K562 (cell line): Measurements from ENCODE around the gene SLC66A2. TPM values are rescaled to one million over a fixed set of nuclear protein-coding genes. Genes with fewer than 3 reads are reported as not detected.

ENCODE experiments used
- ATAC-seq: fragments of 200-7000 bp; cut with Tn5 transposase; 3 replicates; pipeline ENCODE4 v1.9.1; 2020; ENCODE audit warnings: moderate library complexity
- BruUV-seq: library from RNA; stranded (reverse); fragments of 400-500 nt; replicated peaks from 2 replicates; lab custom pipeline; 2021; lab: Mats Ljungman, UMichigan
- CTCF ChIA-PET: fragments of 300-600 bp; formaldehyde crosslinking; extraction: SDS; loops from one replicate; lab custom pipeline; 2021; ENCODE audit warnings: low intra/inter-chr PET ratio; lab: Yijun Ruan, JAX
- POLR2A ChIA-PET: fragments of 300-600, 350-650 bp; sonication (Branson Sonifier 250); formaldehyde crosslinking; extraction: SDS; loops from one replicate; lab custom pipeline; 2021; ENCODE audit warnings: antibody characterized with exemption, inconsistent platforms; lab: Yijun Ruan, JAX
- DNase-seq, 4 experiments: peaks; one replicate each; pipeline versions ENCODE4 v3.0.0 to v3.0.0-alpha.2; 2011 to 2018; ENCODE audit warnings: low spot score in 3 of 4, mixed read lengths in 3 of 4; ENCODE audit errors: extremely low read depth in 1 of 4
- FAIRE-seq: peaks from 2 replicates; lab custom pipeline; 2011; peaks lifted over from hg19 to GRCh38; lab: Jason Lieb, UNC
- H2AFZ ChIP-seq: 2 replicates; pipeline ENCODE4 v1.6.0; 2011; ENCODE audit warnings: low read depth, low read length, control low read depth, inconsistent platforms
- H3K27ac ChIP-seq: fragments of 200-600 bp; 3 replicates; pipeline ENCODE4 v1.8.0; 2011; ENCODE audit warnings: low read depth, mild to moderate bottlenecking, control low read depth, inconsistent platforms, low read length, moderate library complexity, mixed read lengths; ENCODE audit errors: extremely low read depth
- H3K27me3 ChIP-seq, 2 experiments: fragments of 300-600 bp in 1 of 2; 2 replicates in 1 of 2; 3 replicates in 1 of 2; pipeline versions ENCODE4 v1.6.0 to v1.8.0; 2011; ENCODE audit warnings: inconsistent platforms in 2 of 2, low read length in 2 of 2, mild to moderate bottlenecking in 1 of 2, mixed read lengths in 1 of 2, moderate library complexity in 1 of 2; ENCODE audit not compliant: control insufficient read depth in 2 of 2, insufficient read depth in 2 of 2
- H3K36me3 ChIP-seq: fragments of 300-600 bp; 3 replicates; pipeline ENCODE4 v1.8.0; 2011; ENCODE audit warnings: mild to moderate bottlenecking, low read length, inconsistent platforms; ENCODE audit not compliant: control insufficient read depth, insufficient read depth
- H3K4me1 ChIP-seq, 2 experiments: fragments of 200-600 bp in 1 of 2; replicated peaks in 1 of 2; 2 replicates in 1 of 2; 3 replicates in 1 of 2; pipeline versions ENCODE4 v1.5.1 to v1.8.0; 2011; ENCODE audit warnings: inconsistent platforms in 2 of 2, low read length in 2 of 2, mild to moderate bottlenecking in 1 of 2, mixed read lengths in 1 of 2, moderate library complexity in 1 of 2; ENCODE audit not compliant: control insufficient read depth in 2 of 2, insufficient read depth in 2 of 2
- H3K4me2 ChIP-seq: 2 replicates; pipeline ENCODE4 v1.6.1; 2011; ENCODE audit warnings: low read length, control low read depth, inconsistent platforms, mixed read lengths; ENCODE audit not compliant: insufficient read depth
- H3K4me3 ChIP-seq: fragments of 200-600 bp; sonication (generic), shearing (Covaris generic); 2 replicates; pipeline ENCODE4 v1.5.1; 2016; ENCODE audit warnings: control low read depth, inconsistent platforms
- H3K79me2 ChIP-seq: fragments of 200-600 bp; 3 replicates; pipeline ENCODE4 v1.8.0; 2011; ENCODE audit warnings: low read length, inconsistent platforms; ENCODE audit not compliant: control insufficient read depth, insufficient read depth
- H3K9ac ChIP-seq, 2 experiments: 2 replicates each; pipeline versions ENCODE4 v1.6.0 to v1.6.1; 2011; ENCODE audit warnings: low read depth in 2 of 2, low read length in 2 of 2, control low read depth in 1 of 2, inconsistent platforms in 1 of 2, mild to moderate bottlenecking in 1 of 2, mixed read lengths in 1 of 2; ENCODE audit not compliant: insufficient read depth in 1 of 2
- H3K9me1 ChIP-seq: one replicate; pipeline ENCODE4 v1.6.0; 2011; ENCODE audit warnings: inconsistent platforms, mild to moderate bottlenecking, low read length, moderate library complexity; ENCODE audit not compliant: control insufficient read depth, insufficient read depth
- H3K9me3 ChIP-seq: replicated peaks from 2 replicates; pipeline ENCODE4 v1.5.1; 2011; ENCODE audit warnings: low read depth, low read length, inconsistent platforms; ENCODE audit not compliant: control insufficient read depth, insufficient read depth
- H4K20me1 ChIP-seq: replicated peaks from 2 replicates; pipeline ENCODE4 v1.6.1; 2011; ENCODE audit warnings: low read length, inconsistent platforms, mixed read lengths; ENCODE audit not compliant: control insufficient read depth, insufficient read depth
- FOXP1 ChIP-seq: sonication (generic); formaldehyde crosslinking; IDR thresholded peaks from 2 replicates; pipeline ENCODE4 v1.8.0; 2022; ENCODE audit warnings: mild to moderate bottlenecking, missing genetic modification reagents
- MTA2 ChIP-seq: fragments of 450-650 bp; IDR thresholded peaks from 2 replicates; pipeline ENCODE4 v1.6.1; 2016; ENCODE audit warnings: low read depth
- PHF8 ChIP-seq: fragments of 200-600 bp; sonication (generic); IDR thresholded peaks from 2 replicates; pipeline ENCODE4 v1.6.1; 2012; ENCODE audit warnings: mixed run types, mild to moderate bottlenecking, inconsistent platforms, low read length, moderate library complexity, borderline replicate concordance
- SMAD3 ChIP-seq: fragments of 450-650 bp; formaldehyde crosslinking; conservative IDR thresholded peaks from 2 replicates; pipeline ENCODE4 v1.4.0; 2020; ENCODE audit warnings: mild to moderate bottlenecking
- ZHX1 ChIP-seq: fragments of 150-350 bp; conservative IDR thresholded peaks from 2 replicates; pipeline ENCODE4 v1.6.1; 2014; ENCODE audit warnings: low read length
- WGBS: fragments of 100-300 bp; shearing (Covaris generic); methylation state at CpG from one replicate; pipeline ENCODE4 v1.1.6; 2016; ENCODE audit warnings: low coverage, mixed read lengths; ENCODE audit not compliant: insufficient coverage; ENCODE audit errors: missing lambda C conversion rate; 5-methylcytosine and 5-hydroxymethylcytosine counted together
- in situ Hi-C: fragments of 300-500 bp; cut with MboI; formaldehyde crosslinking; loops from 4 replicates; pipeline ENCODE4 v1.15.0; 2018; ENCODE audit warnings: inconsistent platforms, mixed read lengths
- intact Hi-C: fragments of 100-400 bp; cut with micrococcal nuclease; formaldehyde crosslinking; loops from 2 replicates; pipeline ENCODE4 v1.14.2; 2022
- polyA plus RNA-seq, 8 experiments: library from polyadenylated mRNA; depleted of rRNA in 4 of 8; stranded (reverse) in 5 of 8; unstranded in 3 of 8; fragments of >200 nt; fragmentation: Nextera tagmentation in 2 of 8; fragmentation: Illumina TruSeq in 1 of 8; extraction: Ambion mirVana in 2 of 8; extraction: Trizol in 1 of 8; gene quantifications; 2 replicates each; pipeline versions ENCODE4 v1.2.1 to v1.2.3, GENCODE V29; 2011 to 2014; ENCODE audit warnings: inconsistent platforms in 1 of 8, missing spikeins in 1 of 8
- total RNA-seq, 7 experiments: library from RNA; depleted of rRNA in 6 of 7; stranded (reverse); fragments of >200 nt in 6 of 7; fragmentation: Illumina TruSeq in 2 of 7; extraction: Trizol in 2 of 7; gene quantifications; 2 replicates each; pipeline versions ENCODE4 v1.2.1 to v1.2.3, GENCODE V29; 2011 to 2021; ENCODE audit warnings: low replicate concordance in 1 of 7

SLC66A2 gene
- total and polyA plus RNA-seq, 9 of the 15 experiments (the other 6 are each of a cell fraction or from before 2014, with no cell fraction given): 0.25 to 17.5 (median 5.6) TPM

GRCh38 chr18:79963658-79964329 is 12.3 kb upstream of the SLC66A2 start:
- in situ Hi-C loops: no loop called here
- H3K27me3 ChIP-seq: no peaks in the 10 kb centered on the region
- intact Hi-C loops: no loop called here
- ATAC-seq (no peak), DNase-seq (no peak), FAIRE-seq (no peak)
- no peak overlapping the region for H3K27ac ChIP-seq
- H2AFZ ChIP-seq: no peak overlapping the region
- no TSS peak for BruUV-seq
- H3K36me3 ChIP-seq: no peaks in the 10 kb centered on the region
- H3K4me2 ChIP-seq: no peak overlapping the region
- H3K9me1 ChIP-seq: no peaks in the 10 kb centered on the region
- no peaks in the 10 kb centered on the region for H3K79me2 ChIP-seq
- H3K9me3 ChIP-seq: no peaks in the 10 kb centered on the region
- TF ChIP-seq ZHX1: no peak
- no peak for TF ChIP-seq FOXP1 (CRISPR knock-in tag)
- TF ChIP-seq SMAD3 (CRISPR knock-in tag): no peak
- no peak for TF ChIP-seq PHF8
- no peak for TF ChIP-seq MTA2
- H4K20me1 ChIP-seq: no peaks in the 10 kb centered on the region
- peaks cover 15 to 29% of the 10 kb centered on the region in 2 experiments; a peak in 4 of 5 replicates for H3K4me1 ChIP-seq
- H3K4me3 ChIP-seq: no peak overlapping the region
- ChIA-PET CTCF (no interaction called here), POLR2A (no interaction called here)
- 97% methylated on average over 12 of the region's 30 CpGs for WGBS
- H3K9ac ChIP-seq: no peak overlapping the region
